SK-N-MC (cell line): ENCODE data around the gene LIN7A.

Source experiments
- EZH2 ChIP-seq: fragments of 200-600 bp; sonication (generic); IDR thresholded peaks from one replicate; pipeline ENCODE4 v1.6.1; 2017; ENCODE audit warnings: antibody characterized with exemption
- FOXP2 ChIP-seq: optimal IDR thresholded peaks from 2 replicates; pipeline ENCODE3; 2011; ENCODE audit warnings: mild to moderate bottlenecking, moderate library complexity; ENCODE audit not compliant: insufficient read depth; ENCODE audit errors: extremely low read length, control extremely low read depth
- POLR2AphosphoS5 ChIP-seq: IDR thresholded peaks from 2 replicates; pipeline ENCODE4 v1.6.1; 2012; ENCODE audit warnings: mild to moderate bottlenecking, low read depth, low read length, borderline replicate concordance

- TF ChIP-seq POLR2AphosphoS5 (no peak), EZH2 (no peak), FOXP2 (no peak)
These were observed 99.0 kb downstream of the LIN7A start for GRCh38 chr12:80838708-80839107.
